A673 (cell line): ENCODE measurements around the gene TSSK2. TPM values are rescaled to one million over a fixed set of nuclear protein-coding genes. Genes with fewer than 3 reads are reported as not detected.
A peak's percentile ranks its signal among the peaks of the same experiment; 100 is the strongest.

ENCODE experiments used
- BruUV-seq: library from RNA; stranded (reverse); fragments of 400-500 nt; replicated peaks from 2 replicates; lab custom pipeline; 2021; lab: Mats Ljungman, UMichigan
- CTCF ChIA-PET: fragments of 300-600 bp; sonication (Branson Sonifier 250); formaldehyde crosslinking; loops from one replicate; lab custom pipeline; 2022; ENCODE audit warnings: antibody characterized with exemption; lab: Charles Lee
- POLR2A ChIA-PET: fragments of 300-600 bp; sonication (Branson Sonifier 250); formaldehyde crosslinking; loops from one replicate; lab custom pipeline; 2022; ENCODE audit warnings: antibody characterized with exemption; ENCODE audit not compliant: low non-redundant PET; lab: Charles Lee
- DNase-seq: peaks from one replicate; pipeline ENCODE4 v3.0.0-alpha.2; 2015; ENCODE audit warnings: low spot score
- H3K27ac ChIP-seq: fragments of 200-600 bp; sonication (generic); 2 replicates; pipeline ENCODE4 v1.5.1; 2016; ENCODE audit warnings: mixed run types, low read depth, mild to moderate bottlenecking, mixed read lengths, antibody characterized with exemption, low read length; ENCODE audit not compliant: poor library complexity, severe bottlenecking
- H3K27me3 ChIP-seq: fragments of 200-600 bp; sonication (generic); replicated peaks from 2 replicates; pipeline ENCODE4 v1.6.1; 2017; ENCODE audit warnings: mixed run types, low read depth, mild to moderate bottlenecking, mixed read lengths, antibody characterized with exemption, low read length; ENCODE audit not compliant: insufficient read depth, poor library complexity
- H3K36me3 ChIP-seq: fragments of 200-600 bp; sonication (generic); 2 replicates; pipeline ENCODE4 v1.6.1; 2016; ENCODE audit warnings: mixed run types, mild to moderate bottlenecking, mixed read lengths, antibody characterized with exemption, low read length; ENCODE audit not compliant: insufficient read depth, poor library complexity, severe bottlenecking
- H3K4me1 ChIP-seq: fragments of 200-600 bp; sonication (generic); 2 replicates; pipeline ENCODE4 v1.6.1; 2017; ENCODE audit warnings: mixed run types, mild to moderate bottlenecking, mixed read lengths, antibody characterized with exemption, low read length; ENCODE audit not compliant: insufficient read depth, poor library complexity, severe bottlenecking
- H3K4me3 ChIP-seq: fragments of 200-600 bp; sonication (generic); 2 replicates; pipeline ENCODE4 v1.5.1; 2016; ENCODE audit warnings: low read depth, mixed run types, mild to moderate bottlenecking, mixed read lengths, low read length; ENCODE audit not compliant: poor library complexity, severe bottlenecking
- H3K9me3 ChIP-seq: fragments of 200-600 bp; sonication (generic); 2 replicates; pipeline ENCODE4 v1.6.1; 2016; ENCODE audit warnings: mixed run types, low read depth, mild to moderate bottlenecking, mixed read lengths, antibody characterized with exemption, low read length; ENCODE audit not compliant: poor library complexity, severe bottlenecking
- CTCF ChIP-seq: fragments of 300-800, 200-600 bp; sonication (generic); conservative IDR thresholded peaks from 2 replicates; pipeline ENCODE4 v1.5.1; 2017; ENCODE audit warnings: low read depth, mild to moderate bottlenecking, antibody characterized with exemption, low read length, moderate library complexity, mixed read lengths
- EZH2 ChIP-seq: fragments of 200-600 bp; sonication (generic); IDR thresholded peaks from 2 replicates; pipeline ENCODE4 v1.6.1; 2017; ENCODE audit warnings: borderline replicate concordance, low read depth, mild to moderate bottlenecking, mixed read lengths, antibody characterized with exemption, low read length; ENCODE audit not compliant: poor library complexity, severe bottlenecking
- intact Hi-C: fragments of 100-400 bp; cut with micrococcal nuclease; formaldehyde crosslinking; loops from one replicate; pipeline ENCODE4 v1.10.0; 2022; ENCODE audit not compliant: unreplicated experiment
- total RNA-seq: library from RNA; stranded (reverse); gene quantifications from 2 replicates; pipeline ENCODE4 v1.2.3, GENCODE V29; 2021

The TSSK2 gene
- total RNA-seq, 1 experiment from 2014 or later, result not detected

GRCh38 chr22:19178065-19178656, 47.1 kb downstream of the TSSK2 start:
- Histone ChIP-seq H3K4me3 (peak overlapping the region; percentile 87), H3K27me3 (no peaks in the 10 kb centered on the region), H3K9me3 (no peaks in the 10 kb centered on the region), H3K36me3 (peaks cover 19% of the 10 kb centered on the region), H3K4me1 (peaks cover 38% of the 10 kb centered on the region), H3K27ac (peak overlapping the region; percentile 81)
- BruUV-seq, result no TSS peak
- ChIA-PET POLR2A (no interaction called here), CTCF (interaction anchor here (2.8 kb wide), 1 partner anchor 452 kb away, joined by 12 read pairs; no protein-coding TSS in a partner anchor)
- peak; percentile 74 for DNase-seq
- intact Hi-C loops, result loop anchor here (2.0 to 5.0 kb wide), 2 partner anchors 114 to 455 kb away; partner anchors contain the start of gene CLTCL1
- no peak for TF ChIP-seq CTCF
- TF ChIP-seq EZH2, result no peak

- DNase-seq, result peak; percentile 93
- CTCF ChIA-PET, result interaction anchor here (1.2 to 2.8 kb wide), 2 partner anchors 186 to 451 kb away, joined by 3 to 12 read pairs; no protein-coding TSS in a partner anchor
- TF ChIP-seq EZH2, result no peak
- TF ChIP-seq CTCF, result no peak
- Histone ChIP-seq H3K36me3 (peaks cover 19% of the 10 kb centered on the region), H3K4me1 (peaks cover 32% of the 10 kb centered on the region), H3K4me3 (peak within 1 kb of the TSS; percentile 87), H3K9me3 (no peaks in the 10 kb centered on the region), H3K27ac (peak within 1 kb of the TSS; percentile 81), H3K27me3 (no peaks in the 10 kb centered on the region)
- intact Hi-C loops, result loop anchor here (2.0 to 5.0 kb wide), 2 partner anchors 113 to 454 kb away; partner anchors contain the start of gene CLTCL1
- BruUV-seq, result no TSS peak
- POLR2A ChIA-PET, result no interaction called here
These were observed 47.8 kb downstream of the TSSK2 start, which contains the start of gene SLC25A1 for GRCh38 chr22:19178657-19179496. Gene SLC25A1 (minus strand): TSS chr22:19178736. CDS start chr22:19178673, 63 bp downstream.

GRCh38 chr22:19179497-19180048, 48.5 kb downstream of the TSSK2 start:
- intact Hi-C loops, result loop anchor here (2.0 to 5.0 kb wide), 2 partner anchors 113 to 453 kb away; partner anchors contain the start of gene CLTCL1
- peak; percentile 81 for DNase-seq
- H3K4me1 ChIP-seq, result peaks cover 29% of the 10 kb centered on the region
- H3K4me3 ChIP-seq, result peak overlapping the region; percentile 87
- peak overlapping the region; percentile 81 for H3K27ac ChIP-seq
- no peaks in the 10 kb centered on the region for H3K27me3 ChIP-seq
- POLR2A ChIA-PET, result no interaction called here
- no TSS peak for BruUV-seq
- CTCF ChIA-PET, result interaction anchor here (1.2 to 2.8 kb wide), 2 partner anchors 186 to 450 kb away, joined by 3 to 12 read pairs; no protein-coding TSS in a partner anchor
- H3K36me3 ChIP-seq, result peaks cover 19% of the 10 kb centered on the region
- H3K9me3 ChIP-seq, result no peaks in the 10 kb centered on the region
- no peak for TF ChIP-seq EZH2
- peak; percentile 80 for TF ChIP-seq CTCF
